Ascending aorta (tissue), 2 donors: ENCODE measurements around the gene MED19. TPM values are rescaled to one million over a fixed set of nuclear protein-coding genes. Genes with fewer than 3 reads are reported as not detected.
"Not testable (repeated sequence)": the region's sequence is repeated elsewhere in the genome, so short reads cannot be mapped to it uniquely, and the experiment has no call there.

Experiments used
- DNase-seq, 2 donors: peaks; one replicate each; pipeline ENCODE4 v3.0.0-alpha.2; 2019; ENCODE audit warnings: low spot score in 2 of 2
- H3K27ac ChIP-seq, 2 donors: fragments of 200-600 bp; sonication (generic); one replicate each; pipeline ENCODE4 v1.5.1; 2016 to 2017; ENCODE audit warnings: mild to moderate bottlenecking in 1 of 2
- H3K27me3 ChIP-seq: fragments of 200-600 bp; sonication (generic); one replicate; pipeline ENCODE4 v1.5.1; 2017
- H3K36me3 ChIP-seq, 2 donors: fragments of 200-600 bp; sonication (generic); one replicate each; pipeline ENCODE4 v1.5.1; 2016
- H3K4me1 ChIP-seq, 2 donors: fragments of 200-600 bp; sonication (generic); one replicate each; pipeline ENCODE4 v1.5.1; 2016 to 2017; ENCODE audit warnings: mild to moderate bottlenecking in 1 of 2
- H3K4me3 ChIP-seq, 2 donors: fragments of 200-600 bp; sonication (generic); one replicate each; pipeline ENCODE4 v1.5.1; 2016 to 2017; ENCODE audit warnings: mild to moderate bottlenecking in 1 of 2
- H3K9me3 ChIP-seq, 2 donors: fragments of 200-600 bp; sonication (generic); one replicate each; pipeline ENCODE4 v1.5.1; 2016
- intact Hi-C: fragments of 100-400 bp; cut with DNase I; formaldehyde crosslinking; loops from one replicate; pipeline ENCODE4 v1.15.1; 2023
- total RNA-seq: library from RNA; depleted of rRNA; stranded (reverse); fragments of >200 nt; gene quantifications from one replicate; pipeline ENCODE4 v1.1.0, GENCODE V29; 2016
- TF ChIP-seq, protein P1 (sequence below), 3 experiments: fragments of 200-600 bp in 2 of 3; fragments of 450-650 bp in 1 of 3; sonication (generic) in 2 of 3; IDR thresholded peaks; one replicate each; pipeline ENCODE4 v1.5.1; 2016 to 2019; ENCODE audit warnings: antibody characterized with exemption in 3 of 3, mild to moderate bottlenecking in 1 of 3, moderate library complexity in 1 of 3

The MED19 gene
- total RNA-seq, 1 donor from 2014 or later = 35.2 TPM

DNA sequence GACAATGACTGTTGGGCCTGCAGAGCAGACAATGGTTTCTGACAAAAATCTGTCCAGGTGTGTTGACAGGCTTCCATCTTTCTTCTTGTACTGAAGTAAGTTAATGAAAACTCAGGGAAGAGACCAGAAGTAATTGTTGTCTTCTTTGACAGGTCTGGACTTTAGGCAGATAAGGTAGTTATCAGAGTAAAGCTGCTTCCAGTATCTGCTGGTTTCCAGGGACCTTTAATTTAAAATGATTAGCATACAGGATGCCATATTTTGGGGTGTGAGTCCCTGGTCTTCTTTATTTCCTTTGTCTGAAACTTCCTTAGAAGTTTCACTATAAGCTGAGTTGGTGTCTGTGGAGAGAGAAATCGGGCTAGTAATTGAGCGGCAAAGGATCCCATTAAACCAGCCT lies 1.8 kb upstream of the MED19 start:
- no peaks in the 10 kb centered on the region for H3K27me3 ChIP-seq
- no peak overlapping the region for H3K27ac ChIP-seq
- peaks cover 16 to 29% of the 10 kb centered on the region in 2 donors for H3K4me1 ChIP-seq
- H3K9me3 ChIP-seq = no peaks in the 10 kb centered on the region
- DNase-seq = no peak
- intact Hi-C loops = loop anchor here (2.0 kb wide), 2 partner anchors 57 to 87 kb away; partner anchors contain the start of gene CLP1
- H3K36me3 ChIP-seq = no peaks in the 10 kb centered on the region
- TF ChIP-seq, protein P1, sequence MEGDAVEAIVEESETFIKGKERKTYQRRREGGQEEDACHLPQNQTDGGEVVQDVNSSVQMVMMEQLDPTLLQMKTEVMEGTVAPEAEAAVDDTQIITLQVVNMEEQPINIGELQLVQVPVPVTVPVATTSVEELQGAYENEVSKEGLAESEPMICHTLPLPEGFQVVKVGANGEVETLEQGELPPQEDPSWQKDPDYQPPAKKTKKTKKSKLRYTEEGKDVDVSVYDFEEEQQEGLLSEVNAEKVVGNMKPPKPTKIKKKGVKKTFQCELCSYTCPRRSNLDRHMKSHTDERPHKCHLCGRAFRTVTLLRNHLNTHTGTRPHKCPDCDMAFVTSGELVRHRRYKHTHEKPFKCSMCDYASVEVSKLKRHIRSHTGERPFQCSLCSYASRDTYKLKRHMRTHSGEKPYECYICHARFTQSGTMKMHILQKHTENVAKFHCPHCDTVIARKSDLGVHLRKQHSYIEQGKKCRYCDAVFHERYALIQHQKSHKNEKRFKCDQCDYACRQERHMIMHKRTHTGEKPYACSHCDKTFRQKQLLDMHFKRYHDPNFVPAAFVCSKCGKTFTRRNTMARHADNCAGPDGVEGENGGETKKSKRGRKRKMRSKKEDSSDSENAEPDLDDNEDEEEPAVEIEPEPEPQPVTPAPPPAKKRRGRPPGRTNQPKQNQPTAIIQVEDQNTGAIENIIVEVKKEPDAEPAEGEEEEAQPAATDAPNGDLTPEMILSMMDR (IDR thresholded peaks at IDR 0.05) = no peak
- peak overlapping the region in 1 of 2 donors; percentile 85 for H3K4me3 ChIP-seq

DNA sequence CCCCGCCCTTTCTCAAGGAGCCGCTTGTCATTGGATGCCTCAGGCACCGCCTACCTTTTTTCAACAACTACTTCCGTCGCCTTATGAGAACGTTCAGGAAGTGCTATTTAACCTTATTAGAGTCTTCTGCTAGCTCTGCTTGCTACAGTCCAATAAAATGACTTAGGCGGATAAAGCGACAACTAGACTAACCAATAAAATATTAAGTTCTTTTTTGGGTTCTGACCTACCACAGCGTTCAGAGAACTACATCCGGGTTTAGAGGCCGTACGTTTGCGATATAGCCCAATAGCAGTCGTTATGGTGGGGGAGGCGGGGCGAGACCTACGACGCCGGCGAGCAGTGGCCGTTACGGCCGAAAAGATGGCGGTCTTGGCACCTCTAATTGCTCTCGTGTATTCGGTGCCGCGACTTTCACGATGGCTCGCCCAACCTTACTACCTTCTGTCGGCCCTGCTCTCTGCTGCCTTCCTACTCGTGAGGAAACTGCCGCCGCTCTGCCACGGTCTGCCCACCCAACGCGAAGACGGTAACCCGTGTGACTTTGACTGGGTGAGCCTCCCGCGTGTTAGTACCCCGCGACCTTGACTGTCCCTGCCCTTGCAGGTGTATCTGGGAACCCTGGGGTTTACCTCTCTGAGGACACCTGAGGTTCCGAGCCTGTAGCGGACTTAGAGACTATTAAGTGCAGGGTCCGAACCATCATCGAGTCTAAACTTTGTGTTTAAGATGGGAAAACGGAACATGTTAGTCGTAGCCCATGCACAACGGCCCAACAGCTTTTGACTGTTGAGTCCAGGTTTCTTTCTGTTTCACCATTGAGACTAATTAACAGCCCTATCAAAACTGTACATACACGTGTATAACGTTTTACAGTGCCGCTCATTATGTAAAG lies 488 bp upstream of the MED19 start, which contains the start of gene TMX2:
TSS of gene TMX2 (plus strand) at position 338 of the 895 bp plus-strand sequence. CDS start at position 364, 26 bp downstream.
- TF ChIP-seq, protein P1 (IDR thresholded peaks at IDR 0.05) = no peak
- Histone ChIP-seq H3K27ac (peak within 1 kb of the TSS; percentile 82 to 89), H3K9me3 (no peaks in the 10 kb centered on the region), H3K36me3 (no peaks in the 10 kb centered on the region), H3K4me3 (peak within 1 kb of the TSS; percentile 79 to 85), H3K4me1 (peaks cover 16 to 29% of the 10 kb centered on the region in 2 donors), H3K27me3 (no peaks in the 10 kb centered on the region)
- peak; percentile 80 to 97 for DNase-seq
- intact Hi-C loops = loop anchor here (1.0 to 2.0 kb wide), 6 partner anchors 29 to 182 kb away; partner anchors contain the start of genes CLP1, CTNND1, SELENOH and TIMM10

GRCh38 chr11:57709802-57710367 lies 2.1 kb downstream of the MED19 start:
- intact Hi-C loops = no loop called here

GRCh38 chr11:57705432-57705831 lies 6.6 kb downstream of the MED19 start:
- H3K4me1 ChIP-seq, H3K4me3 ChIP-seq, H3K27ac ChIP-seq, H3K9me3 ChIP-seq, DNase-seq, intact Hi-C loops, H3K27me3 ChIP-seq: not testable (repeated sequence)
- peaks cover 33% of the 10 kb centered on the region in 2 donors for H3K36me3 ChIP-seq

More at GRCh38 chr11:57709802-57710367, 2.1 kb downstream of the MED19 start:
- H3K9me3 ChIP-seq = no peaks in the 10 kb centered on the region
- no peaks in the 10 kb centered on the region for H3K27me3 ChIP-seq
- no peak for DNase-seq
- peaks cover 2% of the 10 kb centered on the region in 2 donors for H3K36me3 ChIP-seq
- peaks cover 16 to 25% of the 10 kb centered on the region in 2 donors for H3K4me1 ChIP-seq
- no peak overlapping the region for H3K27ac ChIP-seq
- no peak overlapping the region for H3K4me3 ChIP-seq
- TF ChIP-seq, protein P1 (IDR thresholded peaks at IDR 0.05) = no peak

DNA sequence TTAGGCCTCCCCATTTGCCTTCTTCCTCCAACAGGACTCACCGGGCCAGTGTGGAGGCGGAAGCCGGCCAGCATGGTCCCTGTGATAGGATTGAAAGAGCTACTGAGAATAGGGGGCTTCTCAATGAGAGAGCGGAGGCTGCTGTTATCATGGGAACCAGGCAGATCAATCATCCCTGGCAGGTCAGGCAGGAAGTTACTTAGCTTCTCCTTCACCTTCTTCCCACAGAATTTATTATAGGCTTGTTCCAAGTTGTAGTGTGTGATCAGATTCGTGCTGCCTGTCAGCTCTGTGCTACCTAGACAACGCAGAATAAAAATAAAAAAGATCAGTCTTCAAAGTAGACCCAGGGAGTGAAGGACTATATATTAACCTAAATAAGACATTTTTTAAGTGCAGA lies 7.1 kb downstream of the MED19 start:
- Histone ChIP-seq H3K9me3 (no peaks in the 10 kb centered on the region), H3K27ac (no peak overlapping the region), H3K27me3 (no peaks in the 10 kb centered on the region), H3K36me3 (peaks cover 37 to 38% of the 10 kb centered on the region in 2 donors), H3K4me3 (no peak overlapping the region), H3K4me1 (peaks cover 0 to 4% of the 10 kb centered on the region in 2 donors)
- DNase-seq = no peak
- TF ChIP-seq, protein P1 (IDR thresholded peaks at IDR 0.05) = no peak
- intact Hi-C loops = no loop called here

GRCh38 chr11:57703341-57703740 lies 8.7 kb downstream of the MED19 start:
- intact Hi-C loops = no loop called here
- H3K27ac ChIP-seq = peak overlapping the region; percentile 59 to 68
- H3K4me3 ChIP-seq = no peak overlapping the region
- H3K4me1 ChIP-seq = peaks cover 0 to 4% of the 10 kb centered on the region in 2 donors
- no peaks in the 10 kb centered on the region for H3K27me3 ChIP-seq
- DNase-seq = no peak
- H3K9me3 ChIP-seq = no peaks in the 10 kb centered on the region
- peaks cover 52 to 54% of the 10 kb centered on the region in 2 donors for H3K36me3 ChIP-seq
- TF ChIP-seq, protein P1 (IDR thresholded peaks at IDR 0.05) = no peak
